ENCODE results near the gene RAX2. TPM values are rescaled to one million over a fixed set of nuclear protein-coding genes. Genes with fewer than 3 reads are reported as not detected.

RAX2 gene
- total and polyA plus RNA-seq, 9 of the 15 experiments (the other 6 are each of a cell fraction or from before 2014, with no cell fraction given): not detected

GRCh38 chr19:3774621-3775373 is 2.8 kb upstream of the RAX2 start:
- H3K79me2 ChIP-seq (ENCODE audit: control insufficient read depth, insufficient read depth, low read length): no peaks in the 10 kb centered on the region
- no peak overlapping the region for H3K27ac ChIP-seq (ENCODE audit: extremely low read depth, low read depth, low read length)
- 27% methylated on average over 24 of the region's 25 CpGs for WGBS (ENCODE audit: insufficient coverage, low coverage, missing lambda C conversion rate)
- H2AFZ ChIP-seq (ENCODE audit: low read depth, low read length): no peak overlapping the region
- no peaks in the 10 kb centered on the region for H3K27me3 ChIP-seq (ENCODE audit: control insufficient read depth in 2 of 2, insufficient read depth in 2 of 2, low read length in 2 of 2)
- TF ChIP-seq ZNF740 (CRISPR knock-in tag; IDR thresholded peaks at IDR 0.05): peak; percentile 73
- TF ChIP-seq ZNF740 (tag; IDR thresholded peaks at IDR 0.05): no peak
- no peak for TF ChIP-seq CBX3 (IDR thresholded peaks at IDR 0.05; ENCODE audit: borderline replicate concordance in 1 of 2, low read length in 2 of 2)
- peak; percentile 77 for TF ChIP-seq VEZF1 (CRISPR knock-in tag; IDR thresholded peaks at IDR 0.05)
- peak; percentile 60; the same call in 1 of the 2 replicates for TF ChIP-seq ESRRA (IDR thresholded peaks at IDR 0.05; ENCODE audit: borderline replicate concordance, low read depth)
- TF ChIP-seq ZBTB7A (IDR thresholded peaks at IDR 0.05; ENCODE audit: borderline replicate concordance, control insufficient read depth, low read depth, low read length): peak; percentile 32; the same call in 1 of the 2 replicates
- FAIRE-seq (no peak), DNase-seq (ENCODE audit: extremely low read depth in 1 of 4, low spot score in 3 of 4) (peak; percentile 42 to 50 (median 48)), ATAC-seq (peak; percentile 50)
- peak overlapping the region in 1 of 2 experiments; percentile 66; a peak in 2 of 4 replicates for H3K9ac ChIP-seq (ENCODE audit: insufficient read depth in 1 of 2, low read depth in 2 of 2, low read length in 2 of 2)
- peaks cover 0 to 48% of the 10 kb centered on the region in 2 experiments; a peak in 3 of 5 replicates for H3K4me1 ChIP-seq (replicated peaks in 1 of 2; ENCODE audit: control insufficient read depth in 2 of 2, insufficient read depth in 2 of 2, low read length in 2 of 2)
- H3K4me3 ChIP-seq: no peak overlapping the region
- no peaks in the 10 kb centered on the region for H4K20me1 ChIP-seq (replicated peaks; ENCODE audit: control insufficient read depth, insufficient read depth, low read length)
- no peak overlapping the region for H3K4me2 ChIP-seq (ENCODE audit: insufficient read depth, low read length)
- no peaks in the 10 kb centered on the region for H3K36me3 ChIP-seq (ENCODE audit: control insufficient read depth, insufficient read depth, low read length)
- in situ Hi-C loops (cut with MboI) (no loop called here), intact Hi-C loops (cut with micrococcal nuclease) (no loop called here)
- POLR2A ChIA-PET: interaction anchor here (0.6 to 5.9 kb wide), 5 partner anchors 9 to 452 kb away, joined by 3 to 48 read pairs (median 3); partner anchors contain the start of genes APBA3 and MRPL54
- no peaks in the 10 kb centered on the region for H3K9me3 ChIP-seq (replicated peaks; ENCODE audit: control insufficient read depth, insufficient read depth, low read depth, low read length)
- H3K9me1 ChIP-seq (ENCODE audit: control insufficient read depth, insufficient read depth, low read length): no peaks in the 10 kb centered on the region
- CTCF ChIA-PET (ENCODE audit: low intra/inter-chr PET ratio): no interaction called here
- BruUV-seq (replicated peaks): no TSS peak

Measured in K562 (cell line).